Astrocyte of the cerebellum (primary cell): ENCODE measurements around the gene NKAPL.

Experiments used
- DNase-seq: peaks from one replicate; pipeline ENCODE4 v3.0.0-alpha.2; 2011; ENCODE audit warnings: low read depth
- H3K4me3 ChIP-seq: 2 replicates; pipeline ENCODE4 v1.5.1; 2011; ENCODE audit warnings: mild to moderate bottlenecking, low read depth, low read length, moderate library complexity
- CTCF ChIP-seq: IDR thresholded peaks from 2 replicates; pipeline ENCODE4 v1.5.1; 2012; ENCODE audit warnings: low read length, low read depth, moderate library complexity, mild to moderate bottlenecking; ENCODE audit errors: missing control alignments
- in situ Hi-C: cut with HindIII; loops from 2 replicates; pipeline ENCODE4 v1.10.0; 2017; ENCODE audit warnings: low sequenced_read_pairs

The NKAPL gene

GRCh38 chr6:28263922-28264321 is 4.8 kb downstream of the NKAPL start:
- in situ Hi-C loops = no loop called here
- no peak for DNase-seq
- TF ChIP-seq CTCF = no peak
- no peak overlapping the region for H3K4me3 ChIP-seq

DNA sequence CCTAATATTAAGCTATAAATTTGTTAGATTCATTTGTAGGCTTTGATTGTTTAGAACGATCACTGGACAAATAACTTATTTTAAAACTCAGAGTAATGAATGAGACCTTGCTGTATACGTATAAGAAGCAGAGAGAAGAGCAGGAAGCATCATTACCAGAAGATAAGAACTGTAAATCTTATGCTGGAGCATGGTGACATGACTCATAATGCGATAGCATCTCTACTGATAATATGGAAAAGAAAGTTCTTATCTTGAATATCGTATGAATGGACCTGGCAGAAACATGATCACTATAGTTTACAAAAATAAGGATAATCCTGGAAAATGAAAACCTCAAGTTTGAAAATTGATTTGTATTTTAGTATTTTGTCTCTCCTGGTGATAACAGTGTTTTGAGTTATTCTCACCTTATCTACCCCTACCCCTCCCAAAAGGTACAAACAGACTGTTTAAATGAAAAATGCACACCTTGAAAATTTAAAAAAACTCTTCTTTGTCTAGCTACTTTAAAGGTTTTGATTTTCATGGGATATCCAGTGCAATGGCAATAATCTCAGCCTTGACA is 5.8 kb downstream of the NKAPL start:
- no peak overlapping the region for H3K4me3 ChIP-seq
- no peak for DNase-seq
- in situ Hi-C loops = no loop called here
- no peak for TF ChIP-seq CTCF

- no peak for TF ChIP-seq CTCF
Observed at GRCh38 chr6:28266563-28266961, 7.5 kb downstream of the NKAPL start.

DNA sequence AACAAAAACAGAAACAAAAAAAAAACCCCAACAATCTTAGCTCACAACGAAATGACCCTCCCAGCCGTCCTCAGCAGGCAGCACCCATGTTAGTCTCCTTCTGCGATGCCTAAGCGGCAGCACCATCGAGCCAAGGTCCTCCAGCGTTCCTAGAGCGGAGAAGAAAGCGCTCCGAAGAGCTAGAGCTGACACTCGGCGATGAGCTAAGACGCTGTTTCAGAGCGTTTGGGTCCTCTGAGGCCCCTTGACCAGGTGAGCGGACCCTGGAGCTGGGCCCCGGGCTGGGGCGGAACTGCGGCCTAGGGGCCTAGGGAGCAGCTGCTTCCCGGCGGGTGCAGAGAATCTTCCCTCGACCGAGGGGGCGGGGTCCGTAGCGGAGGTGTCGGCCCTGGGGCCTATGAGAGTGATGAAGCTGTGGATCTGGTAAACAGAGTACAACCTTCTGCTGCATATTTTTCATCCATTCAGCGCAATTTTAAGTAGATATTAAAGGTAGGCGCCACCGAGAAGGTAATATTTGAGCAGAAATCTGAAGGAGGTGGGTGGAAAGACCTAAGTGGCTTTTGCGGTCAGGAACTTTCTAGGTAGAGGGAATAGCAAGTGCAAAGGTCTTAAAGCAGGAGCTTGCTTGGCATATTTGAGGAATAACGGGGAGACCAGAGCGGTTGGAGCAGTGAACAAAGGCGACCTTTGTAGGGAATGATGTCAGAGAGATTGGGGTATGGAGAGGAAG is 8.0 kb downstream of the NKAPL start, which contains the start of gene ZSCAN26:
ZSCAN26 (plus strand) TSS at position 182 of the 733 bp plus-strand sequence. CDS start 4,777 bp downstream, outside the sequence.
- in situ Hi-C loops = no loop called here
- no peak for TF ChIP-seq CTCF
- DNase-seq = peak; percentile 80
- H3K4me3 ChIP-seq = peak within 1 kb of the TSS; percentile 80

More at GRCh38 chr6:28266563-28266961, 7.5 kb downstream of the NKAPL start:
- in situ Hi-C loops = no loop called here
- peak overlapping the region; percentile 80 for H3K4me3 ChIP-seq
- no peak for DNase-seq

DNA sequence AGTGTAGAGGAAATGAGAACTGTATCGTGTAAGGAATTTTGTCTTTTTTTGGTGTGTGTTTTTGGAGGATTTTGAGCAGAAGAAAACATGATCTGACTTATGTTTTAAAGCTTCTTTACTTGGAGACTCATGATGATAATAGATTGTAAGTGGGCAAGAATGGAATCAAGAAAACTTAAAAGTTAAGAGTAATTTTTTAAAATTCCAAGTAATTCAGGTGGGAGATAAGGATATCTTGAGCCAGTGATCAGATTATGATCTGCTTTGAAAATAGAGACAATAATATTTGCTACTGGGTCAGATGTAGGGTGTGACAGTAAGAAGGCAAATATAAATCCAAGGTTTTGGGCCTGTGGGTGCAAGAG is 8.6 kb downstream of the NKAPL start:
- in situ Hi-C loops = no loop called here
- TF ChIP-seq CTCF = no peak
- H3K4me3 ChIP-seq = peak overlapping the region; percentile 80

GRCh38 chr6:28269492-28269891 is 10.4 kb downstream of the NKAPL start:
- no peak for TF ChIP-seq CTCF
- in situ Hi-C loops = no loop called here
- peak; percentile 26 for DNase-seq
- no peak overlapping the region for H3K4me3 ChIP-seq

More for the DNA sequence above, 8.6 kb downstream of the NKAPL start:
- no peak for DNase-seq
